CD4-positive, alpha-beta T cell treated with Interleukin-6 at 100 ng/mL for 8 hours (primary cell): ENCODE measurements around the gene UNK.
A peak's percentile ranks its signal among the peaks of the same experiment; 100 is the strongest.

Source experiments
- DNase-seq: peaks from one replicate; pipeline ENCODE4 v3.0.0-alpha.2; 2020; ENCODE audit warnings: mixed read lengths, low spot score

Gene UNK

GRCh38 chr17:75835654-75835987 is 51.0 kb downstream of the UNK start:
- no peak for DNase-seq

GRCh38 chr17:75836605-75837004 is 52.0 kb downstream of the UNK start:
- no peak for DNase-seq

GRCh38 chr17:75837899-75838298 is 53.3 kb downstream of the UNK start:
- no peak for DNase-seq

DNA sequence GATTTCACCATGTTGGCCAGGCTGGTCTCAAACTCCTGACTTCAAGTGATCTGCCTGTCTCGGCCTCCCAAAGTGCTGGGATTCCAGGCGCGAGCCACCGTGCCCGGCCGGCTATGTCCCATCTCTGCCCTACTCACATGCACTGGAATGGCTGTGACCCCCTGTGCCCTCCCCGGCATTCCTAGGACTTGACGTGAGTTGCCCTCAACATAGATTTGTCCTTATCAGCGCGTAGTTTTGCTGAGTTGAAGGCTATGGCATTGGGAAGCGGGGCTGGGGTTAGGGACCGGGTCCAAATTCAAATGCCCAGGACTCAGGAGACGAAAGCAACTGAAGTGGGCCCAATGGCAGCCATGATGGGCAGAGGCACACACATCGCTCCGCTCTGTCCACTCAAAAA is 53.8 kb downstream of the UNK start:
- no peak for DNase-seq

DNA sequence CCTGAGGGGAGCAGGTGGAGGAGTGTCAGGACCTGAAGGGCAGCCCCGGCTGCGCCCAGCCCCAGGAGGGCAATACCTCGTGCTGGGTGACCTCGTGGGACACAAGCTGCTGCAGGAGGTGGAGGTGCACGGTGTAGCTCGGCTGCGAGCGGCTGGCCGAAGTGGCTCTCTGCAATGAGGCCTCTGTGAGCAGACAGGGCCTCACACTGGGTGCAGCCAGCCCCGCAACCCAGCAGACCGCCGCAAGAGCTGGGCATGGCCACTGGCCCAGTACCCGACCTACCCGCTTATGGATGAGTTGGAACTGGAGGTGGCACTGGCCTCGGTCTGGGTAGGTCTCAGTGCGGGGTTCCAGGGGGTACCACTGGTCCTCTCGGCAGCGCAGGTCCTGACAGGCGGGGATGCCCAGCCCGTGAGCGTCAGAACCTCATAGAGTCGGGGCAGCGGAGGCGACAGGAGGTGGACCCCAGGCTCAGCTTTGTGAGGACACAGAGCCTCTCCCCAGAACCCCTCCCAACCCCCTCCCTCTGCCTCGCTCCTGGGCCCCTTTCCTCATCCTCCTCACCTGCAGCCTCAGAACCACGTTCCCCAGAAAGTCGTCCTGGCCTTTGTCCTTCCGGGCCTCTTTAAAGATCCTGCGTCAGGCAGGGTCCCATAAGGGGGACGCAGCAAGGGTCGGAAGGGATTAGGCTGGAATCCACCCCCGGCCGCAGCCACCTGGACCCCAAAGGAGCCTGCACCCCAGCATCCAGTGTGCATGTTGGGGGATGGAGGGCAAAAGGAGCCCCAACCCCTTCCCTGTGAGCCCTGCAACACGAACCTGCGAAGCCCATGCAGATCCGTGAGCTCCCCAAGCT is 55.6 kb downstream of the UNK start:
- no peak for DNase-seq

- DNase-seq = no peak
Measured at GRCh38 chr17:75840799-75841164, 56.2 kb downstream of the UNK start.

DNA sequence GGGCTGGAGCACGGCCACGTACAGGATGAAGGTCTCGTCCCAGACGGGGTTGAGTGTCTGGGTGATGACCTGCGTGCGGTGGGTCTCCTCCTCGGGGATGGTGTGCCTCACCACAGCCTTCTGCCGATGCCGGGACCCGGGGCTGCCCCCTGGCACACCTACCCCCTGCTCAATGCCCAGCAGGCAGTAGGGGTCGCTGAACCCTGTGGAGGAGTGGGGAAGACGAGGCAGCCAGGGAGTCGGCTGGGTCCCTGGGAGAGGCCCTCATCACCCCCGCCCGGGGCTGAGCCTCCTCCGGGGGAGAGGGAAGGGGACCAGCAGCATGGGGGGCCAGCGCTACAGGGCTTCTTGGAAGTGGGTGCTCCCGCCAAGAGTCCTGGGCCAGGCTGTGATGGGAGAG is 57.8 kb downstream of the UNK start:
- DNase-seq = no peak

DNA sequence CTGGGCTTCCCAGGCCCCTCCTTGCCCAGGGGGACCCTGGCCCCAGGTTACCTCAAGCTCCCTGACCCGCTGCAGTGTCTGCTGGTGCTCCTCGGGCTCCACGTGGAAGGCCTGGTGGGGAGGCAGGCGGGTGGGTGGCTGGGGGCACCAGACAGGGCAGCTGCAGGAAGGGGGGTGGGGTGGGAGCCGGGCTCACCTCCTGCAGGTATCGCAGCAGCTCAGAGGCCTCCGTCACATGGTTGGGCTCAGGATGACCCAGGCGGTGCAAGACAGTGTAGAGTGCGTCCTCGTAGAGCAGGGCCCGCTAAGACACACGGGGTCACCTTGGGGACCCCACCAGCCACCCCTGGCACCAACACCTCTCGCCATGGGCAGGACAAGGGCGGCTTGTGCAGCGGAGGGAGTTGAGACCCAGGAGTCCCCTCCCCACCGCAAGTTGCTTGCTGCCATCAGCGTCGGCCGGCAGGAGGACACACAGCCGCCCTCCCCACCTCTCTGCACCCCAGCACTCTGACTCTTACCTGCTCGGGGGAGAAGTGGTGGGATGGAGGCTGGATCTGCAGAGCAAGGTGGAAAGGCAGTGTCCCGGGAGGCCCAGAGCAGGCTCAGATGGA is 58.5 kb downstream of the UNK start:
- DNase-seq = peak; percentile 34

GRCh38 chr17:75843577-75844529 is 59.2 kb downstream of the UNK start, which contains the start of gene UNC13D:
UNC13D (minus strand) TSS chr17:75844404; CDS start chr17:75844337, 67 bp downstream.
- DNase-seq = peak; percentile 67

- no peak for DNase-seq
Measured at GRCh38 chr17:75844530-75845057, 60.0 kb downstream of the UNK start.

- peak; percentile 52 for DNase-seq
Measured at GRCh38 chr17:75845058-75845711, 60.6 kb downstream of the UNK start.

DNA sequence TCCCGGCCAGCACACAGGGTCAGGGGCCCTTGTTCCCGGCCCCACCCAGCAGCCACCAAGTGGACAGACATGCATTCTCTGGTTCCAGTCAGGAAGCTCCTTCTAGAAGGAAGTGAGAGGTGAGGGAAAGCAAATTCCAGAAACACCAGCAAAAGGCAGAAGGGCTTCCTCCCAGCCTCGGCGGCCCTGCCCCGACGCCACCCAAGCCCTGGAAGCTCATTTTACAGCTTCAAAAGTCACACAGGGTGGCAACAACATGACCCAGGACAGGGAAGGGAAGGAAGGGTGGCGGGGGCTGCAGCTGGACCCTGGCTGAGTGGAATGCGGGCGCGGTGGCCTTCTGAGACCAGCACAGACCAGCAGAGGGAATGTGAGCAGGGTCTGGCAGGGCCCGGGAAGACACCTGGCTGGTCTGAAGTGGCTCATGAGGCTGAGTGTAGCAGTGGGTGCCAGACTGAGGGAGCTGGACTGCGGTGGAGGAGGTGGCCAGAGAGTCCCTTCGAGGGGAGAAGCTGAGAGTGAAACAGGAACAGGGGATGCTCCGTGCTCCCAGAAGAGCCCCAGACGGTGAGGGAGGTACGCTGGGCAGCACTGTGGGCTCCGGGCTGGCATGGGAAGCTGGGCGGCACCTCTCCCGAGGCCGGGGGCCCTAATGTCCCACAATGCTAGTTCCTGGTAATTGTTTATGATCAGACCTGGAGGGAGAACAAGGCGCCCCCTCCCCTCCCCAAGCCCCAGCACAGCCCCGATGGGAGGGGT is 61.5 kb downstream of the UNK start:
- no peak for DNase-seq

DNA sequence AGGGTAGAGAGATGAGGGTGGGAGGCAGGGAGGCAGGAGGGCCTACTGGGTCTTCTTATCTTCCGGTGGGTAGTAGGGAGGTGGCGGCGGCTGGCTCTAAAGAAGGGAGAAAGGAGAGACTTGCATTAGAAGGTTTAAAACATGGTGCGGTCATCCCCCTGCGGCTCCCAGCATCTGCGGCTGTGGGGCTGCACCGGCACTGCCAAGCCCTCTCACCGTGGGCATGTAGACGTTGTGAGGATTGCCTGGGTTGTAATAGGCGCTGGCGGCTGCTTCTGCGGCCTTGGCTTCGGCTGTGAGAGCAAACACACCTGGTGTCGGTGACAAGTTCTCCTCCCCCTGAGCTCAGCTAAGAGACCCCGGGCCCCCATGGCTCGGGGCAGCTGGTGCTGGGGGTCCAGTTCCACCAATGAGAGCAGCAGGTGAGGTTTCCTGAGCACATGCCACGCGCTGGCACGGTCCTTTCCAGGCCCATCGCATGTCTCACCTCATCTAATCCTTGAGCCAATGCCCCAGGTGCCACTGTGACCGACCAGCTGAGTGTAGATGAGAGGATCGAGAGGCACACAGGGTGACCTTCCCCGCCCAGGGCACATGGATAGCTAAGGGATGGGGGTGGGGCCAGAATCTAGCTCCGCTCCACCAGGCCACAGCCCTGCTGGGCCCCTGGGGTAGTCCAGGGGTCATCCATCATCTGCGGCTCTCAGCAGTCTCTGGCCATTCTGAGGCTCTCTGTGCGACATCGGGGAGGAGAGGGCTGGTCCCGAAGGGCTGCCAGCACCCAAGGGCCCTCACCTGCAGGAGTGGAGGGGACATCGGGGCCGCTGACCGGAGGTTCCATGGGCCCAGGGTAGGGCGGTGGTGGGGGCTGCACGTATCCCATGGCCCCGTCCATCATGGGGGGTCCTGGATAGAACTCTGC is 62.3 kb downstream of the UNK start:
- no peak for DNase-seq

- no peak for DNase-seq
Measured at GRCh38 chr17:75847614-75848522, 63.3 kb downstream of the UNK start.

- DNase-seq = peak; percentile 73
Measured at GRCh38 chr17:75848523-75849278, 64.1 kb downstream of the UNK start.

DNA sequence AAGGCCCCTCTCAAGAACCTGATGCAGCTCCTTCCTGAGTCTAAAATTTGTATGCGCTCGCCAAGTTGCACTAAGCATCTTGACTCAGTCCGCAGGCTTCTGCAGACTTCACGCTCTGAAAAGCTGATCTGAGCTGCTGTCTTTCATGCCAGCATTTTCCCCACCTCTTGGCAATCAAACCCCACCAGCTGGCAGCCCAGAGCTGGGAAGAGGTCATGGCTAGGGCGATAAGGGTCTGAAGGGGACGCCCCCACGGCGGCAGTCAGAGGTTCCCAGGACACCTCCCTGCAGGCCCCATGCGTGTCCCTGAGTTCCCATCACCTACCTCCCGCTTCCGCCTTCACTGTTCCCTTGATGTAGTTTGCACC is 64.7 kb downstream of the UNK start:
- no peak for DNase-seq

GRCh38 chr17:75849724-75850123 is 65.1 kb downstream of the UNK start:
- DNase-seq = no peak
